ENCODE data around the gene PPP1R36. TPM values are rescaled to one million over a fixed set of nuclear protein-coding genes. Genes with fewer than 3 reads are reported as not detected.

The PPP1R36 gene
- total RNA-seq, 4 donors from 2014 or later: 2.3 to 5.7 (median 3.9) TPM

GRCh38 chr14:64504310-64504896, 45.4 kb upstream of the PPP1R36 start, which contains the start of gene ZBTB1:
TSS of gene ZBTB1 (plus strand) at chr14:64504770. CDS start at chr14:64521505, 16,735 bp downstream.
- TF ChIP-seq CTCF (IDR thresholded peaks at IDR 0.05; ENCODE audit: low read depth): no peak

DNA sequence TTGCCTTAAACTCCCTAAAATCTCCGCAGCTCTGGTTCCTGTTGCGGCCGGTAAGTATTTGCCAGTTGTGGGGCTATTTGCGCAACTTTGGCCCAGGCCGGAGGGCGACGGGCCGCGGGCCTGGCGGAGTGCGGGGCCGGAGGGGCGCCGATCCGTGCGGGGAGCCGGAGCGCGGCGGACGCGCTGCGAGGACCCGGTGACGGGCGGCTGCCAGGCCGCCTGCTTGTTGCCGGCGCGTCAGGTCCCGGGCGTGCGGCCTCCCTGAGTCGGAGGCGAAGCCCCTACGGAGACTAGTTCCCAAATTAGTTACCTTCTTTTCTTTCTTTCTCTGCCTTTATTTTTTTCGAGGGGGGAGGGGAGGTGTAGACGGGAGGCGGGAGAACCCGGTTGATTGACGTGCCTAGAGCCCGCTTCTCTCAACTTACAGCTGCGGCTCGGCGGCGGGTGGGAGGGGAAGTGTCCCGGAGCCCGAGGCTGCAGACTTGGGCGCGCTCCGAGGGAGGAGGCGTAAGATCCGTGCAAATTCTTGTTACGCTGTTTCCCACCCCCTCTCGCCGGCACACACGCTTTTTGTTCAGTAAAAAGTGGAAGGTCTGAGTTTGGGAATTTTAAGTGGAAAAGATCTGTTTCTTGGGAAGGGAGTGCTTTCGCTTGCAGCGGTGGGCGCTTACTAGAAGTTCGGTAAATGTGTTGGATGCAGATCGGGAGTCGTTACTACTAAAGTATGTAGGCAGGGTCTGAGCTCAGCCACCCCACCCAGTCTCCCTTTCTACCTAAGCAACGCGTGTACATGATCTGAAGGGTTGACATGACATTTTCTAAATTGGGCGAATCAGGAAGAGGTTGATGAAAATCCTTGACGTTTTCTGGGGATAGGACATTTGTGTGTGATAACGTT, 44.6 kb upstream of the PPP1R36 start:
- TF ChIP-seq CTCF (IDR thresholded peaks at IDR 0.05; ENCODE audit: low read depth): no peak

DNA sequence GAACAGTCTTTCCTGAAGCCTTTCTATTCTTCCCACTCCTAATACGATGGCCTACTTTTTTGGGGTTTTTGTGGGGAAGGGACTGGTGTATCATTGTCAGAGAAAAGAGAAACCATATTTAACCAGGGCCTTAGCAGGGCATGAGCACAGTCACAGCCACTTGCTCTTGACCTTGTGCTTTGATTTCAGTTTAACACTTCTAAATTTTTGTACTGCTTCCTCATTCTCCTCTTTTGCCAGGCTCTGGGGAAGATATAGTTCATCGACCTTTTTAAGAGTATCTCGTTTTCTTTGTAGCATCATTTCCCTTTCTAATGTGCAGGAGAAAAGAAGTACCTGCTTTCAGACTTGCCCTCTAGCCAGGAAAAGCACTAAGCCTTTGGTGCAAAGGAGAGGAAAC, 43.0 kb upstream of the PPP1R36 start:
- TF ChIP-seq CTCF (IDR thresholded peaks at IDR 0.05; ENCODE audit: low read depth): no peak

DNA sequence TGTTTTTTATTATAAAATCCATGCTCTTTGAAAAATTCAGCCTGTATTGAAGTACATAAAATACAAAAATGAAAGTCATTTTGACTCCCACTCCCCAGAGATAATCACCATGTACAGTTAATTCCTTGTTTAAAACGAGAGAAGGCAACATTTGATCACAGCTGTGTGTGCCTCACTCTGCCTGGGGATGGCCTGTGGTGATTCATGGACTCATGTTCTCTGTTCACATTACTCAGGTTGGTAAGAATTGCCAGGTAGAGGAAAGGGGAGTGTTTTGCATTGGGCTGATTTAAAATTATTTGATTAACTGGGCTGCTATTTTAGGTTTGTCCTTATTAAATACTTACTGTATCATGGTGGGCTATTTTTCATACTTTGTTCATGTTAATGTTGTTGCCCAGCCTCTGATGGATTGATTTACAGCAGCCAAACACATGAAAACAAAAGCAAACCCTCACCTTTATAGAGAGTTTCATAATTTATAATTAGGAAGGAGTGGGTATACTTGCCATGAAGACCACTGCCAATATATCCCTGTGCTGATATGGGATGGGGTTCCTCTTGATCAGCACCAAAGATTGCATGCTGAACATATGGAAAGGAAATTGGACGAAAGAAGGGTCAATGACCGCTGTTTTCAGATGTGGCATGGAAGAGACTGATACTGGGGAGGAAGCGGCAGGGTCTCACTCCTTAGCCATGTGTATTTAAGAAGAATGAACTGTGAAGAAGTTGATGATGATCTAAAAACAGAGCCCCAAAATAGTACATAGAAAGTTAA, 42.2 kb upstream of the PPP1R36 start:
- no peak for TF ChIP-seq CTCF (IDR thresholded peaks at IDR 0.05; ENCODE audit: low read depth)

GRCh38 chr14:64508215-64508776, 41.5 kb upstream of the PPP1R36 start:
- no peak for TF ChIP-seq CTCF (IDR thresholded peaks at IDR 0.05; ENCODE audit: low read depth)

GRCh38 chr14:64509036-64509435, 40.7 kb upstream of the PPP1R36 start:
- TF ChIP-seq CTCF (IDR thresholded peaks at IDR 0.05; ENCODE audit: low read depth): no peak

Measured in subcutaneous adipose tissue (tissue), 4 donors.